ENCODE results near the gene MBLAC1. TPM values are rescaled to one million over a fixed set of nuclear protein-coding genes. Genes with fewer than 3 reads are reported as not detected.

Gene MBLAC1
- total RNA-seq, 1 experiment from 2014 or later: 0.70 TPM

DNA sequence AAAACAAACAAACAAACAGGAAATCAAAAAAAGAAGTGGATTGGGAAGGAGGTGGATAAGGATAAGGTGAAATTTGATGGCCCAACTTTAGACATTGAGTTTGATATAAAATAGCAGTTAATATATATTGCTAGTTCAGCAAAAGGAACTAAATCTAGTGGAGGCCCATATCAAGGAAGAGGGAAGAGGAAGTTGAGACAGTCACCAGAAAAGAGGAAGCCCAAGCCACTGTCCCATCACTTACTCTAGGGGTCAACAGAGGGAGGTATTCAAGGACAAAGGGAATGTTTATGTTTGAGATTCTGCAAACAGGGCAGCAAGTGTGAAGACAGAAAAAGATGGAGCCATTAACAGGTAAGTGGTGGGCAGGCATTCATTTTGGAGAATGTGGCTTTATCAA is 25.6 kb downstream of the MBLAC1 start:
- H3K79me2 ChIP-seq (ENCODE audit: low read depth): peaks cover 39% of the 10 kb centered on the region
- CTCF ChIA-PET: interaction anchor here (0.6 kb wide), 1 partner anchor 22 kb away, joined by 4 read pairs; no protein-coding TSS in a partner anchor
- BruUV-seq (replicated peaks): no TSS peak

DNA sequence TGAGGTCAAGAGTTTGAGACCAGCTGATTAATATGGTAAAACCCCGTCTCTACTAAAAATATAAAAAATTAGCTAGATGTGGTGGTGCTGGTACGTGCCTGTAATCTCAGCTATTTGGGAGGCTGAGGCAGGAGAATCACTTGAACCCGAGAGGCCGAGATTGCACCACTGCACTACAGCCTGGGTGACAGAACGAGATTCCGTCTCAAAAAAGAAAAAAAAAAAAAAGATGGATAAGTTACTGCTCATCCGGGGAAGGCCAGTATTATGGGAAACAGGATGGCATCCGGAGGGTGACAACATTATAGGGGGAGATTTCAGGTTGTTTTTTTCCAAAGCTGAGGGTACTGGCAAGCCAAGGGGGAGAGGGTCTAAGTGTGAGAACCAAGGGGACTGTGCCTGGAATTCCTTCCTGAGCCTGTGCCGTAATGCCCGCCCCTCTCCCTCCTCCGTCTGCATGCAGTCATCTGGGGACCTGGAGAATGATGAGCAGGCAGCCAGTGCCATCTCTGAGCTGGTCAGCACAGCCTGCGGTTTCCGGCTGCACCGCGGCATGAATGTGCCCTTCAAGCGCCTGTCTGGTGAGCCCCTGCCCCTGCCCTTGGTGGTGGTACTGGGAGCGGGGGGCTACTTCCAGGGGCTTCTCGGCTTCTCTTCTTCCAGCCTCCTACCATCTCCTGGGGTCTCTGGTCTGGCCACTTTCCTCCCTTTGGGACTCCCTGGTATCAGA is 26.3 kb downstream of the MBLAC1 start:
- Histone ChIP-seq H3K4me1 (replicated peaks; ENCODE audit: insufficient read depth) (peaks cover 48% of the 10 kb centered on the region), H3K27me3 (ENCODE audit: insufficient read depth, low read depth) (no peaks in the 10 kb centered on the region), H3K27ac (no peak overlapping the region), H3K9me3 (ENCODE audit: insufficient read depth, low read depth) (no peaks in the 10 kb centered on the region), H3K9me2 (ENCODE audit: insufficient read depth) (no peaks in the 10 kb centered on the region), H2AFZ (no peak overlapping the region), H3K36me3 (ENCODE audit: low read depth) (peaks cover 4% of the 10 kb centered on the region; the same call in 1 of the 2 replicates), H3K4me2 (no peak overlapping the region), H3K4me3 (no peak overlapping the region), H3K79me2 (ENCODE audit: low read depth) (peaks cover 45% of the 10 kb centered on the region), H3F3A (ENCODE audit: insufficient read depth, low read depth) (peaks cover 67% of the 10 kb centered on the region), H4K20me1 (ENCODE audit: insufficient read depth) (peaks cover 24% of the 10 kb centered on the region)
- DNase-seq: no peak
- CTCF ChIA-PET: interaction anchor here (0.5 to 0.6 kb wide), 2 partner anchors 19 to 22 kb away, joined by 4 to 15 read pairs; no protein-coding TSS in a partner anchor
- BruUV-seq (replicated peaks): no TSS peak
- intact Hi-C loops (cut with micrococcal nuclease; ENCODE audit: unreplicated experiment): no loop called here
- TF ChIP-seq, protein P1, sequence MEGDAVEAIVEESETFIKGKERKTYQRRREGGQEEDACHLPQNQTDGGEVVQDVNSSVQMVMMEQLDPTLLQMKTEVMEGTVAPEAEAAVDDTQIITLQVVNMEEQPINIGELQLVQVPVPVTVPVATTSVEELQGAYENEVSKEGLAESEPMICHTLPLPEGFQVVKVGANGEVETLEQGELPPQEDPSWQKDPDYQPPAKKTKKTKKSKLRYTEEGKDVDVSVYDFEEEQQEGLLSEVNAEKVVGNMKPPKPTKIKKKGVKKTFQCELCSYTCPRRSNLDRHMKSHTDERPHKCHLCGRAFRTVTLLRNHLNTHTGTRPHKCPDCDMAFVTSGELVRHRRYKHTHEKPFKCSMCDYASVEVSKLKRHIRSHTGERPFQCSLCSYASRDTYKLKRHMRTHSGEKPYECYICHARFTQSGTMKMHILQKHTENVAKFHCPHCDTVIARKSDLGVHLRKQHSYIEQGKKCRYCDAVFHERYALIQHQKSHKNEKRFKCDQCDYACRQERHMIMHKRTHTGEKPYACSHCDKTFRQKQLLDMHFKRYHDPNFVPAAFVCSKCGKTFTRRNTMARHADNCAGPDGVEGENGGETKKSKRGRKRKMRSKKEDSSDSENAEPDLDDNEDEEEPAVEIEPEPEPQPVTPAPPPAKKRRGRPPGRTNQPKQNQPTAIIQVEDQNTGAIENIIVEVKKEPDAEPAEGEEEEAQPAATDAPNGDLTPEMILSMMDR (conservative IDR thresholded peaks at IDR 0.05): no peak
- TF ChIP-seq EZH2 (IDR thresholded peaks at IDR 0.05; ENCODE audit: low read depth): no peak
- POLR2A ChIA-PET (ENCODE audit: unreplicated experiment): interaction anchor here (0.7 kb wide), 1 partner anchor 29 kb away, joined by 7 read pairs; no protein-coding TSS in a partner anchor

More for the DNA sequence above, 25.6 kb downstream of the MBLAC1 start:
- Histone ChIP-seq H2AFZ (no peak overlapping the region), H3K9me3 (ENCODE audit: insufficient read depth, low read depth) (no peaks in the 10 kb centered on the region), H3F3A (ENCODE audit: insufficient read depth, low read depth) (peaks cover 63% of the 10 kb centered on the region), H3K27ac (no peak overlapping the region), H4K20me1 (ENCODE audit: insufficient read depth) (peaks cover 21% of the 10 kb centered on the region), H3K36me3 (ENCODE audit: low read depth) (peaks cover 4% of the 10 kb centered on the region; the same call in 1 of the 2 replicates), H3K4me3 (no peak overlapping the region), H3K9me2 (ENCODE audit: insufficient read depth) (no peaks in the 10 kb centered on the region), H3K4me2 (no peak overlapping the region), H3K4me1 (replicated peaks; ENCODE audit: insufficient read depth) (peaks cover 50% of the 10 kb centered on the region), H3K27me3 (ENCODE audit: insufficient read depth, low read depth) (no peaks in the 10 kb centered on the region)
- no peak for DNase-seq
- POLR2A ChIA-PET (ENCODE audit: unreplicated experiment): interaction anchor here (0.7 kb wide), 1 partner anchor 29 kb away, joined by 7 read pairs; no protein-coding TSS in a partner anchor
- intact Hi-C loops (cut with micrococcal nuclease; ENCODE audit: unreplicated experiment): no loop called here
- TF ChIP-seq, protein P1 (conservative IDR thresholded peaks at IDR 0.05): no peak
- no peak for TF ChIP-seq EZH2 (IDR thresholded peaks at IDR 0.05; ENCODE audit: low read depth)

DNA sequence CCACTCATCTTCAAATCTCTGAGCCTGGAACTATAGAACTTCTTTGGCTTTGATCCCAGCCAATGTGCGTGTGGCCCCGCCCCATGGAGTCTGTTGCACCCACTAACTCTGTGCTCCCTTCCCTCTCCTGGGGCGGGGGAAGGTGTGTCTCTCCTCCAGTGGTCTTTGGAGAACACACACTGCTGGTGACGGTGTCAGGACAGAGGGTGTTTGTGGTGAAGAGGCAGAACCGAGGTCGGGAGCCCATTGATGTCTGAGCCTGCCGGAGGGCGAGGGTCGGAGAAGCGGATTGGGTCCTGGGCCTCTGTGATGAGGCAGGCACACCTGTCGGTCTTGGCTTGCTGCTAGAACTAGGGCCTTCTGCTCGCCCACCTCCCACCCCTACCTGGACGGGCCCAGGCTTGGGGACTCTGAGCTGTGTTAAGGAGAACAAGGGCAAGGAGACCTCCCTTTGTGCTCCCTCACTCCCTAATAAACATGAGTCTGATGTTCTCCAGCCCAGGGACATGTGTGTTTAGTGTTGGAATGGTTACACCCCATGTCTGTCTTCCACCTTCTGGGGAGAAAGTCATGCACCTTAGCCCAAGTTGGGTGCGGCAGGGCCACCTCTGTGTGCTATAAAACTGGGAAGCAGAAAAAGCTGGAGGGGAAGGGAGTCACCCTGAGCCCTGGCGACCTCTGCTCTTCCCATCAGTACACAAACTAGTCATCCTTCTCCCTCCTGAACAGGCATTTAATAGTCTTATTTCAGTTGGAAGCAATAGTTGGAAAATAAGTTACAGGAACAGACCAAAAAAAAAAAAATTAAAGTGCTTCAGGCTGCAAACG is 27.2 kb downstream of the MBLAC1 start:
- H2AFZ ChIP-seq: no peak overlapping the region
- intact Hi-C loops (cut with micrococcal nuclease; ENCODE audit: unreplicated experiment): no loop called here
- peaks cover 24% of the 10 kb centered on the region for H4K20me1 ChIP-seq (ENCODE audit: insufficient read depth)
- H3K9me2 ChIP-seq (ENCODE audit: insufficient read depth): no peaks in the 10 kb centered on the region
- H3K27me3 ChIP-seq (ENCODE audit: insufficient read depth, low read depth): no peaks in the 10 kb centered on the region
- H3K79me2 ChIP-seq (ENCODE audit: low read depth): peaks cover 44% of the 10 kb centered on the region
- no peak for DNase-seq
- peak overlapping the region; percentile 11 for H3K4me2 ChIP-seq
- TF ChIP-seq EZH2 (IDR thresholded peaks at IDR 0.05; ENCODE audit: low read depth): no peak
- TF ChIP-seq, protein P1 (conservative IDR thresholded peaks at IDR 0.05): no peak
- no peaks in the 10 kb centered on the region for H3K9me3 ChIP-seq (ENCODE audit: insufficient read depth, low read depth)
- ChIA-PET CTCF (no interaction called here), POLR2A (ENCODE audit: unreplicated experiment) (no interaction called here)
- H3K27ac ChIP-seq: peak overlapping the region; percentile 50
- no peak overlapping the region for H3K4me3 ChIP-seq
- peaks cover 4% of the 10 kb centered on the region; the same call in 1 of the 2 replicates for H3K36me3 ChIP-seq (ENCODE audit: low read depth)
- H3K4me1 ChIP-seq (replicated peaks; ENCODE audit: insufficient read depth): peaks cover 44% of the 10 kb centered on the region
- BruUV-seq (replicated peaks): no TSS peak
- H3F3A ChIP-seq (ENCODE audit: insufficient read depth, low read depth): peaks cover 69% of the 10 kb centered on the region
